Stimulated activated CD4-positive, alpha-beta T cell treated with anti-CD3 and anti-CD28 coated beads, Interleukin-12 subunit alpha, Interleukin-12 subunit beta, amount 100 ng/mL, for 24 hours (primary cell): ENCODE measurements around the gene AKR1C4.
"Not testable (repeated sequence)": the region's sequence is repeated elsewhere in the genome, so short reads cannot be mapped to it uniquely, and the experiment has no call there.

Source experiments
- DNase-seq, 2 experiments: peaks; one replicate each; pipeline ENCODE4 v3.0.0-alpha.2; 2020; ENCODE audit warnings: low read depth in 2 of 2

Gene AKR1C4

DNA sequence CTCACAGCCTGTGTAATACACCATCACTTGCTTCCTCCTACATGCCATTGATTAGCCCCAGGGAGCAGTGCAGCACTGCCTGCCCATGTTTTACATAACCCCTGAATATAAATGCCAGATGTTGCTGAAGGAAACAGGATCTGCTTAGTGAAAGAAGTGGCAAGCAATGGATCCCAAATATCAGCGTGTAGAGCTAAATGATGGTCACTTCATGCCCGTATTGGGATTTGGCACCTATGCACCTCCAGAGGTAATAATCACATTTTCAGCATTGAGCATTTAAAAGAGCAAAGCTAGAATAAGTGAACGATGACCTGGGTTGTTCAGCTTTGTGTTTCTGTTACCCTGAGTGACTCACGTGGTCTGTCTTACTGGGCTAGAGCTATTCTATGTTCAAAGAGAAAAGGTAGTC lies at the start of gene AKR1C4:
TSS of gene AKR1C4 (plus strand) at position 136 of the 412 bp plus-strand sequence. CDS start at position 167, 31 bp downstream.
- DNase-seq, result no peak

DNA sequence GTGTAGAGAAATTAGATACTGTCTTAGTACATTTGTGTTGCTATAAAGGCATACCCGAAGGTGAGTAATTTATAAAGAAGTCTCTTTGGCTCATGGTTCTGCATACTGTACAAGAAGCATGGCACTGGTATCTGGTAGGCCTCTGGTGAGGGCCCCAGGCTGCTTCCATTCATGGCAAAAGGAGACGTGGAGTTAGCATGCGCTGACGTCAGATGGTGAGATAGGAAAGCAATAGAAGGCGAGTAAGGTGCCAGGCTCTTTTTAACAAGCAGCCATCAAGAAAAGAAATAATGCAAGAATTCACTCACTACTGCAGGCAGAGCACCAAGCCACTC lies 49.8 kb upstream of the AKR1C4 start:
- no peak for DNase-seq

GRCh38 chr10:5147255-5147980 lies 49.2 kb upstream of the AKR1C4 start:
- no peak for DNase-seq

DNA sequence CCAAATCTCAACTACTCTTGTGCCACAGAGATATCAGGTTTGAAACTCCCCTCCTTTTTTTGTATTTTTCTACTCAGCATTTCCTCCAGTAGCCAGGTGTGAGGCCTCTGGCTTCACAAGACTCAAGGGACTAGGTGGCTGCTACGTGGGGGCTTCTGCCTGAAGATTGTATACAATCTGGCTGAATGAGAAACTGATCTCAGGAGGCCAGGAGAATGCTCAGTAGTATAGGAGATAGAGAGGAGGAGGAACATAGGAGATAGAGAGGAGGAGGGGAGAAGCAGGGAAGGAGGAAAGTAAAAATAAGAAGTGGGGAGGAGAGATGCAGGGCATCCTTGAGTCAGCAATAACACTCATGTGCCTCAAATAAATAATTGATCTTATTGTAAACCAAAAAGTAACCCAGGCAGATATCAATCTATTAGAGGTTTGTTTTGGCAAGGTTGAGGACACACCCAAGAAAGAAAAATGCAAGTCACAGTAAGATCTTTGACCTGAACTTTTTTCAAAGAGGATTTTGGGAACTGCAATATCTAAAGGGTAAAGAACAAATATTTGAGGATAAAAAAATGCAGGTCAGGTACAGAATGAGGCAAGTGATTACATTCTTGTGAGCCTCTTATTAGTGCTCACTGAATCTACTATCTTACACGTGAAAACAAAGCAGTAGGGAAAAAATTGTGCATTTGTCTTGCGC lies 48.5 kb upstream of the AKR1C4 start:
- no peak for DNase-seq

DNA sequence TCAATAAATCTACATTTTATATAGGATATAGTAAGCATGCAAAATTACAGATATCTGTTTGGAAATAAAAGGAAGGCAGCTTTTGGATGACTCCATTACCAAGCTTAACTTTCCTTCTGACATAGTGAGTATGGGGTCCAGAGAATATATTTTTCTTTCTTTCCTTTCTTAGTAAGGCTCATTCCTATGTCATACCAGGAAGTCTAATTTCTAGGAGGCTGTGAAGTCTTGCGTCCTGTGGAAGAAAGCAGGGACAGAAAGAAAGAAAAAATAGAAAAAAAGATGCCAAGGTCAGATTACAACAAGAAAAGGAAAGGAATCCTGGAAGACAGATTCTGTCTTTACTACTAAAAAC lies 48.0 kb upstream of the AKR1C4 start:
- DNase-seq, result no peak

DNA sequence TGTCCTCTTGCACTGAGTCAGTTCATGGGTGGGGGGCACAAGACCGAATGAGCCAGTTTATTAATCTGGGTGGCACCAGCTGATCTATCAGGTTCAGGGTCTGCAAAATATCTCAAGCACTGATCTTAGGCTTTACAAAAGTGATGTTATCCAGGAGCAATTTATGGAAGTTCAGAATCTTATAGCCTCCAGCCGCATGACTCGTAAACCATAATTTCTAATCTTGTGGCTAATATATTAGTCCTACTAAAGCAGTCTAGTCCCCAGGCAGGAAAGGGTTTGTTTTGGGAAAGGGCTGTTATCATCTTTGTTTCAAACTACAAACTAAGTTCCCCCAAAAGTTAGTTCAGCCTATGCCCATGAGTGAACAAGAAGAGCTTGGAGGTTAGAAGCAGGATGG lies 45.6 kb upstream of the AKR1C4 start:
- no peak for DNase-seq

DNA sequence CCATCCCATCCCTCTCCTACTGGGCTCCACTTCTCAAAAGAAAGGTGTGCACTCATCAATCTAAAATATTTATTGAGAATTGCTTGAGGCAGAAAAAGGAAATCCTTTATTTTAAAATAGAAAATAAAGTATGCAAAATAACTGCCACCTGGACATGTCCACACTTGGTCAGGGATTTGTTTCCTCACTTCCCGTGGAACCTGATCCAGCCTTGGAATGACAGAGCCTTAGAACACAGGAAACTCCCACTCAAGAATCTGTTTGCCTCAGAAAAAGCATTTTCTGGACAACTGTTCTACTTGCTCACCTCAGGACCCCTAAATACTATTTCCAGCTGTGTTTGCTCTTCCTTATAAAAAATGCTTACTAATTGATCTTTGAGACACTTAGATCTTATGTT lies 40.7 kb upstream of the AKR1C4 start:
- DNase-seq, result no peak

DNA sequence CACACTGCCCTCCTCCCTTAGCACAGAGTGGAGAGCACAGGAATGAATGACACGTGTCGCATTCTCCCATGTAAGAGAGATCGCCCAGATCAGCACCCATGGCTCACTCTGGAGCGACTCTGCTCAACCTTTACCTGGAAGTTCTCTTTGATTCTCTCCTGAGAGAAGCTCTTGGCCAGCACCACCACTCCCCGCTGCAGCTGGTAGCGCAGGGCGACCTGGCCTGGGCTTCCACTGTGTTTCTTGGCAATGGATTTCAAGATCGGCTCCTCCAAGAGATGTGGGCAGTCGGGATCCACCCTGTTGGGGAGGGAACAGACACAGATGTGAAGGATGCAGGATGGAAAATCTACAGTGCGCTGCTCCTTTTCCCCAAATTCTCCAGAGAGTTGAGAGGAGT lies 39.1 kb upstream of the AKR1C4 start:
- DNase-seq, result no peak

GRCh38 chr10:5159126-5159525 lies 37.5 kb upstream of the AKR1C4 start:
- DNase-seq, result no peak

DNA sequence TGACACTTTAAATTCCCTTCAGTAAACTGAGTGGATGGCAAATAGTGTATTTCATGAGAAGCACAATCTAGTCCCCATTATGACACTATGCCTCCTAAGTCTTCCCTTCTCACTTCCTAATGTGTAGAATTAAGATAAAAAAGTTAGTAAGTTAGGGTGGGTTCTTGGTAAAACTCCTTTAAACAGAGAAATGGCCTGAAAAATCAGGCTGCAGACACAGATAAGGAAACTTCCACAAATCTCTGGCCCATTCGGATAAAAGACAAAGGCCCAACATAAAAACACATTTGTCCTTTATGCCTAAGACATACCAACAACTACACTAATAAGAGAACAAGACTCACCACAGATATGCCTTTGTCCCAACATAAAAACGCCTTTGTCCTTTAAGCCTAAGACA lies 33.1 kb upstream of the AKR1C4 start:
- no peak for DNase-seq

GRCh38 chr10:5165738-5166137 lies 30.9 kb upstream of the AKR1C4 start:
- DNase-seq, result no peak

DNA sequence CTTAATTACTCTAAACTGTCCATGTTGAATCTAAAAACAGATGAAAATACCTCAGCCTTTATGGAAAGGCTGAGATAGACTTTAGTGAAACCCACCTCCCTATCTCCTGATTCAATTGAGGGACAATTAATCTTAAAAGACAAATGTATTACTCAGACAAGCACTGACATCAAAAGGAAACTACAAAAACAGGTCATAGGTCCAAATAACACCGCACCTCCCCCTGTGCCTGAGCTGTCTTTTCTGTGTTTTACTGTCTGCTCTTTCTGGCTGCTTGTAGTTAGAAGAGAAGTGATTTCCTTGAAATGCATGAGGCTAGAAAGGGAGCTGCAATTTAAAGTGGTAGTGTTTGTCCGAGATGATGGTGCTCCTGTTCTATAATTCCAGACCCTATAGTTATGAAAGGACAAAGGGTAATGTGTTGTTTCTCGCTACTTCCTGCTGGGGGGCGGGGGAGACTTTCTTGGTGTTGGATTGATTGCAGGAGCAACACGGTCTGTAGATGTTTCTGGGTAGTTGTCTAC lies 27.7 kb upstream of the AKR1C4 start:
- peak in 1 of 2 experiments; percentile 13 for DNase-seq

- not testable (repeated sequence) for DNase-seq
These were observed 21.1 kb upstream of the AKR1C4 start for GRCh38 chr10:5175581-5175980.

DNA sequence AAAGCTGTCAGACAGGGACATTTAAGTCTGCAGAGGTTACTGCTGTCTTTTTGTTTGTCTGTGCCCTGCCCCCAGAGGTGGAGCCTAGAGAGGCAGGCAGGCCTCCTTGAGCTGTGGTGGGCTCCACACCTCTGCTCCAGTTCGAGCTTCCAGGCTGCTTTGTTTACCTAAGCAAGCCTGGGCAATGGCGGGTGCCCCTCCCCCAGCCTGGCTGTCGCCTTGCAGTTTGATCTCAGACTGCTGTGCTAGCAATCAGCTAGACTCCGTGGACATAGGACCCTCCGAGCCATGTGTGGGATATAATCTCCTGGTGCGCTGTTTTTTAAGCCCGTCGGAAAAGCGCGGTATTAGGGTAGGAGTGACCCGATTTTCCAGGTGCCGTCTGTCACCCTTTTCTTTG lies 16.1 kb upstream of the AKR1C4 start:
- not testable (repeated sequence) for DNase-seq

- DNase-seq, result no peak
These were observed 12.7 kb upstream of the AKR1C4 start for GRCh38 chr10:5183923-5184322.

GRCh38 chr10:5184987-5185775 lies 11.5 kb upstream of the AKR1C4 start, which contains the start of gene AKR1C8:
AKR1C8 (minus strand) TSS chr10:5185150; CDS start chr10:5185104, 46 bp downstream.
- no peak for DNase-seq

DNA sequence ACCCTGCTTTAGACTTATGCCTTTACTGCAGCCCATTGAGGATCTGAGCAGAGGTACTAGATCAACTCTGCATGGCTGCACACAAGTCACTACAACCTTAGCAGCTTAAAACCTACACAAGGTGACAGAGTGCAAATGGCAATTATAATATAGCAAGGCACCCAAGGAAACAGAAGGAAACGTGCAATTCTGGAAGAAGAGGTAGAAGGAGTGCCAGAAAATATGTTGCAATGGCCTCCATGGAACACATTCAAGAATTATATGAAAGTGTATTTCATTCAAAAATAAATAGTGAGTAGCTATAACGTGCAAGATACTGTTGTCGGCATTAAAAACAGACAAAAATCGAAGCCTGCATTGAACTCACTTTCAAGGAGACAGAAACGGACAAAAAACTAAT lies 8.8 kb upstream of the AKR1C4 start:
- DNase-seq, result no peak

- DNase-seq, result no peak
These were observed 8.3 kb upstream of the AKR1C4 start for GRCh38 chr10:5188358-5188757.

DNA sequence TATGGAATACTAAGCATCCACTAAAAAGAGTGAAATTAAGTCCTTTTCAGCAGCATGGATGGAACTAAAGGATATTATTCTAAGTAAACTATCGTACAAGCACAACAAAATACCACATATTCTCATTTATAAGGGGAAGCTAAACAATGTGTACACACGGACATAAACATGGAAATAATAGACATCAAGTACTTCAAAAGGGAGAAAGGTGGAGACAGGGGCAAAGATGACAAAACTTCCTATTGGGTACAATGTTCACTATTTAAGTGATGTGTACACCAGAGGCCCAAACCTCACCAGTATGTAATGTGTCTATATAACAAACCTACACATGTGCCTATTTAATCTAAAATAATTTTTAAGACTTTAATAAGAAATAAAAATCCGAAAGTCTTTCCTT lies 2.2 kb upstream of the AKR1C4 start:
- DNase-seq, result no peak

DNA sequence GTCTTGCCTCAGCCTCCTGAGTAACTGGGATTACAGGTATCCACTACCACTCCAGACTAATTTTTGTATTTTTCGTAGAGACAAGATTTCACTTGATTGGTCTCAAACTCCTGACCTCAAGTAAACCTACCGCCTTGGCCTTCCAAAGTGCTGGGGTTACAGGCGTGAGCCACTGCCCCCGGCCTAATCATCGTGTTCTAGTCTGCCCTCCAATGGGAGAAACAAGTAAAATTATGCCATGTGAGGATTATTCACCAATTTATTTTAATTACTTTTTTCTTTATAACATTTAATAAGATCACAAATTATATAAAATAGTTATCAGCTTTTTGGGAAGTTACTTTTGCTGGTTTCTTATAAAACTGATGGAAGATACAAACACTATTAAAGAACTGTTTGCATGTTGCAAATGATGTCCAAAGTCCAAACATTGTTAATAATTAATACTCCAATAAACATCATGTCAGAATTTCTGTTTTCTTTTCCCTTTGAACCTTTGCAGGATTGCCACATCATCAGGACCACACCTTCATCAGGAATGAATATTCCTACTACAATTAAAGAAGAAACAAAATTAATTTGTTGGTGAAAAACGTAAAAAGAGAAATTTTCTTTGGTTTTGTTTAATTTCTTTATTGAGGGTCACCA lies 786 bp upstream of the AKR1C4 start:
- no peak for DNase-seq

- DNase-seq, result no peak
These were observed 1.7 kb downstream of the AKR1C4 start for GRCh38 chr10:5198386-5198785.

GRCh38 chr10:5199398-5199797 lies 2.8 kb downstream of the AKR1C4 start:
- no peak for DNase-seq
